GM19455 (cell line): ENCODE data around the gene BTG1.

ENCODE experiments used
- ATAC-seq: cut with Tn5 transposase; IDR thresholded peaks from one replicate; pipeline ENCODE4 v1.9.1; 2021; ENCODE audit not compliant: unreplicated experiment

The BTG1 gene

GRCh38 chr12:92145731-92146496 lies at the start of gene BTG1:
Gene BTG1 (minus strand): TSS chr12:92145846. CDS start chr12:92145535, 311 bp downstream.
- peak; percentile 73 for ATAC-seq

DNA sequence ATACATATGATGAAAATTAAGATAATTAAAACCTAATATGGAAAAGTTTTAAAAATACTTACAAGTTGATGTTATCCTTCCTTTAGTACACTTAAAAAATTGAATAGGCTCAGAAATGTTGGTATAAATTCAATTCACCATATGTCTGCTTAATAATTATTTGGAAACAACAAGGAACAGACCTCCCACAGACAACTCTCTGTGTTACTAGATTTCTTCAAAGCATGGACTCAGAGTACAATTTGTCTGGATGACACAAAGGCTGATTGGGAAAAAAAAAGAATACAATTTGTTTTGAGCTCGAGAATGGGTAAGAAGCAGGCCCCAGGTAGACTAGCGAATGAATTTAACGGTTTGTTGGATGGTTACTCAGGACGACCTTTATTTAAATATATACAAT lies 48.9 kb upstream of the BTG1 start:
- no peak for ATAC-seq

DNA sequence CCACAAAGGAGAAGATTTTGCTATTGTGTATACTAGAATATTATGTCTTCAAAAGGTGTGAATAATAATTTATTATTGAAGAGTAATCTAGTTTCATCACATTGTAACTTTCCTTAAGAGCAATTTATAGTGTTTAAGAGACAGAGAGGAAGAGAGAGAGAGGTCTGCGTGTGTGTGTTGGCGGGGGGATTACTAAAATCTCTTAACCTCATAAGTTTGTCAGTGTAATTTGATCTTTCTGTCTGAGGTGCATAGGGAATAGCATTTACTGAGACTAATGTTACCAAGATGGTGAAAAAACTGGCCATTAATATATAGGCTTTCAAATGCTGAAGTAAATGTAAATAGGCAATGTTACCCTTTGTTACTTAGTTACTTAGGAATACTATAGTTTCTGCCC lies 48.2 kb upstream of the BTG1 start:
- ATAC-seq, result no peak

- no peak for ATAC-seq
Observed at GRCh38 chr12:92193063-92193462, 47.4 kb upstream of the BTG1 start.

GRCh38 chr12:92192360-92192759 lies 46.7 kb upstream of the BTG1 start:
- no peak for ATAC-seq

DNA sequence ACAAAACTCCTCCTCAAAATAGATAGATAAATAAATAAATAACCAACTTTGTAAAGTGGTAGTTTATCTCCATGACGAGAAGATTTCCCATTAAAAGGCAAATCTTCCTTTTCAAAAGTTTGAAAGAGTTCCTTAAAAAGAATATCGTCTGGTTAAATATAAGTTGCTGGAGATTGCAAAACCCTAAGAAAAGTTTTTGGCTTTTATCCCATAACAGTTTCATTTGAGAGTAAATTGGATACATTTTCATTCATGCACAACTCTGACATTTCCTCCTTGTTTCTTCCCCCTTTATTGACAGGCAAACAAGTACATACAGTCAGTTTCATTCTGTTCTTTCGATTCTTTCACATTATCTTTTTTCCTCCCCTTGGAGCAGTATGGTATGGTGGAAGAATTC lies 45.4 kb upstream of the BTG1 start:
- no peak for ATAC-seq

DNA sequence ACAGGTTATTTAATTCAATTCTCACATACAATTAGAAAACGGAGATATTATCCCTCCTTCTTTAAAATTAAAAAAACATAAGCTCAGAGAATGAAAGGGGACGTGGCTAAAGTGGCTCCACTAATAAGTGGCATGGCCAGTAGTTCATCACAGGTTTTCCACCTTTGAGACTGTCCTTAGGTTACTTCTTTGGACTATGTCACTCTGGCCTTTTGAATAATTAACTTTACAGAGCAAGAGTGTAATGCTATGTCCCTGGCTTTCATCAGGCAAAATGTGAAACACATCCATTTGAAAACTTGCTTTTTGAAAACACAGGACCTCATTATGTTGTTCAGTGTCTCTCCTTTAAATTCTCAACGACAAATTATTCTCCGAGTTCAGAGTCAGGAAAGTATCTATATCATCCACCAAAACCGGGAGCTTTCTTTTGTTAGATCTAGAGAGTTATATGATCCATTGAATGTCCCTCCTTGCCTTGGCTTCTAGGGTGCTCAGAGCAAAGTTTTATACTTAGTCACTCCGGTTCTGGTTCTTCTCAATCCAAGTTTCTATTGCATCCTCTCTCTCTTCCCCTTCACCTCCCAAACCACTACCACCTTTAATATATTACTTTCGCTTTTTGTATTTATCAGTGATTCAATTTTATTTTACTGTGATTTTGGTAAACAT lies 43.0 kb upstream of the BTG1 start:
- no peak for ATAC-seq

GRCh38 chr12:92186038-92186470 lies 40.4 kb upstream of the BTG1 start:
- ATAC-seq, result no peak

- peak; percentile 74 for ATAC-seq
Observed at GRCh38 chr12:92185052-92185451, 39.4 kb upstream of the BTG1 start.

DNA sequence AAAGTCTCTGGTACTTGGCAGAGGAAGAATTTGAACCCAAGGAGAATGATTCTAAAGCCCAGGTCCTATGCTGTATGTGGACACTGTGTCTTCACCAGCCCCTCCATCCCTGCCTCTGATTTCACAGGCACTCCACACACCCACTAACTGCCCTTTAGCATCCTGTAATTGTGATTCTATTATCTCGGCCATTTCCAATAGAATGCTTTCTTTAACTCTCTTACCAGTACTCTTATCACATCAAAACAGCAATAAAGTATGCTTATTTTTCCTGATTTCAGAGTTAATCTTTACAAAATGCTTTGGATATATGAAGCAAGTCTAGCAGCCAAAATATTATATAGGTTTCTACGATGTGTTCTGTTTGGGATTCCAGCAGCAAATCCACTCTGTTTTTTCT lies 37.9 kb upstream of the BTG1 start:
- ATAC-seq, result no peak

DNA sequence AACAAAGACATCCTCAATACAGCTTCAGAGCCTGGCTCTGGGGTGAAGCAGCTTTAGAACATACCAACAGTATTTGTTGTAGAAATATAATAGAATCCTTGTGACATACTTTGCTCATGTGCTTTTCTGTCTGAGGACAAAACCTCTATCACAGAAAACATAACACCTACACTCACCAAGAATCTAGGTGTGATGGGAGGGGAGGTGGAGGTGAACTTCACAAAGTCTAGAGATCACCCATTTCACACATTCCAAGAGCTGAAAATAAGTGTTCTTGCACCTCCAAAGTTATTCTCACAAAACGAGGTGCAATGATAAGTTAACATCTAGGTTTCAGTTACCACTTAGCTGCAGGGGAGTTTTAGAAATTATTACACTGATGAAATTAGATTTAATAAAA lies 32.7 kb upstream of the BTG1 start:
- ATAC-seq, result no peak

DNA sequence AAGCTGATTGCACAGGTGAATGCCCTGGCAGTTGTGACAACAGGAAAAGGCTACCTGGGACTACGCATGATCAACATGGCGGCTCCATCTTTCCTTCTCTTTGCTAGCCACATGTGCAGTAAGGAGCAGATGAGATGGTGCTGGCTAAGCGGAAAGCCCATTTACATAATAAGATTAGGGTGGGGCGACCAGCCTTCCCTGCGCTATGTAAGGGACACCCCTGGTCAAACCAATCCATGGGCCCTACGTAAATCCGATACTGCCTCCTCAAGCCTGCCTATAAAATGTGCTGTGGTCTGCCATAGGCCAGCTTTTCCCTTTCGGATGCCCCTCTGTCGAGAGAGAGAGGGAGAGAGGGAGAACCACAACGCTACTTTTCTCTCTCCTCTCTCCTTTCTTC lies 31.0 kb upstream of the BTG1 start:
- no peak for ATAC-seq

DNA sequence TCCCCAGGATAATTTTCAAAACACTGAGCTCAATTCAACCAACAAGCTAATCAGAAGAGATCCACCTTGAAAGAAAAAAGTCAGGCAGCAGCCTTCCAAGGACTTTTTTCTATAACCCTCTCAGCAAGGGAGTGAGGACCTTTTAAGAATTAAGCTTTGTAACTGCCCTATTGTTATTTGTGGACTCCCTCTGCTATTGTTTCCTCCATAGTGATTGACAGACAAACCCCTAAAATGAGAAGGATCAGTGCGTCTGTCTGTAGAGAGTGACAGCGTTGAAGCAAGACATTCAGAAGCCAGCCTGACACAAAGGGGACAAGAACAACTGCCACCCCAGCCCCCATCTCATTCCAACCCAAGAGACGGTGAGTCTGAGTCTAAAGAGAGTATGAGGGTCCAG lies 30.3 kb upstream of the BTG1 start:
- no peak for ATAC-seq

GRCh38 chr12:92170050-92170449 lies 24.4 kb upstream of the BTG1 start:
- ATAC-seq, result no peak

GRCh38 chr12:92167075-92167474 lies 21.4 kb upstream of the BTG1 start:
- no peak for ATAC-seq

- no peak for ATAC-seq
Observed at GRCh38 chr12:92164712-92165111, 19.1 kb upstream of the BTG1 start.

- no peak for ATAC-seq
Observed at GRCh38 chr12:92162079-92162478, 16.4 kb upstream of the BTG1 start.

- ATAC-seq, result peak; percentile 41
Observed at GRCh38 chr12:92158796-92159439, 13.3 kb upstream of the BTG1 start.

- ATAC-seq, result no peak
Observed at GRCh38 chr12:92156704-92157395, 11.2 kb upstream of the BTG1 start.

DNA sequence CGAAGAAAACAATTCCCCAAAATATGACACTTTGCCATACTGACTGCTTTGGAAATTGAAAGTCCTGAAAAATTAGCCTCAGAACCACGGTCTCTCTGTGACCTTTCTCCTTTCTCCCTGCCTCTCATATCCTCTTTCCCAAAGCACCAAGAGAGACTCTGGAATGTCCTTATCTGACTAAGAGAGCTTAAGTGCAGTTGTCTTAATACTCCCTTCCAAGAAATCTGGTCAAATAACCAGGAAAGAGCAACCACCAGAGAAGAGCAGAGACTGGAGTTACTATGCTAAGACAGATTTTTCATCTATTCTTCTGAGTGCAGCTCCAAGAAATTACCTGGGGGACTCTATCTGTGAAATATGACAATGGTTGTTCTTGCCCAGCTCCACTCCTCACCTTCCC lies 10.5 kb upstream of the BTG1 start:
- ATAC-seq, result no peak

- ATAC-seq, result no peak
Observed at GRCh38 chr12:92155733-92156132, 10.1 kb upstream of the BTG1 start.

DNA sequence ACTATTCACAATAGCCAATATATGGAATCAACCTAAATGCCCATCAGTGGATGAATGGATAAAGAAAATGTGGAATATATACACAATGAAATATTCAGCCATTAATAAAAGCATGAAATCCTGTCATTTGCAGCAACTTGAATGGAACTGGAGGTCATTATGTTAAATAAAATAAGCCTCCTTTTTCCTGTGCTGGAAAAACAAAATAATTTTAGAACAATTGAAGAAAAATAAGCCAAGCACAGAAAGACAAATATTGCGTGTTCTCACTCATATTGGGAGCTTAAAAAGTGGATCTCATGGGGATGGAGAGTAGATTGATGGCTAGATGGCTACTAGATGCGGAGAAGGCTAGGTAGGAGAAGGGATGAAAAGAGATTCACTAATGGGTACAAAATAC lies 6.3 kb upstream of the BTG1 start:
- ATAC-seq, result no peak
